Measurements from ENCODE around the gene SHF.
"Not testable (repeated sequence)": the region's sequence is repeated elsewhere in the genome, so short reads cannot be mapped to it uniquely, and the experiment has no call there.

The SHF gene

GRCh38 chr15:45146405-45146804, 41.4 kb downstream of the SHF start:
- DNase-seq (ENCODE audit: low spot score), result no peak

- DNase-seq (ENCODE audit: low spot score), result no peak
These were observed 43.0 kb downstream of the SHF start for GRCh38 chr15:45144775-45145174.

GRCh38 chr15:45143946-45144345, 43.8 kb downstream of the SHF start:
- no peak for DNase-seq (ENCODE audit: low spot score)

DNA sequence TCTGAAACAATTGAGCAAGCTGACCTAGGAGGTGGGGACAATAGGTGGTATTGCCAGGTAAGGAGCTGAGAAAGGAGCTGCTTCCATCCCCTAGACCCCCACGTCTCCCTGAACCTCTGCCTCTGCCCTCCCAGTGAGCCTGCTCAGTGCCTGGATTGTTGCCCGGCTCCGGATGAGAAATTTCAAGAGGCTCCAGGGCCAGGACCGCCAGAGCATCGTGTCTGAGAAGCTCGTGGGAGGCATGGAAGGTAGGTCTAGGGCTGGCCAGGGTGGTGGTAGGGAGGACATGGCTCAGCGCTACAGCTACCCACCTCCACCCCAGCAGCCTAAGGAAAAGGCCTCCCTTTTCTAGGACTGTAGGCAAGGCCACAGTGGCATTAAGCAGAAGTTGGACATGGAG, 44.7 kb downstream of the SHF start:
- DNase-seq (ENCODE audit: low spot score), result no peak

DNA sequence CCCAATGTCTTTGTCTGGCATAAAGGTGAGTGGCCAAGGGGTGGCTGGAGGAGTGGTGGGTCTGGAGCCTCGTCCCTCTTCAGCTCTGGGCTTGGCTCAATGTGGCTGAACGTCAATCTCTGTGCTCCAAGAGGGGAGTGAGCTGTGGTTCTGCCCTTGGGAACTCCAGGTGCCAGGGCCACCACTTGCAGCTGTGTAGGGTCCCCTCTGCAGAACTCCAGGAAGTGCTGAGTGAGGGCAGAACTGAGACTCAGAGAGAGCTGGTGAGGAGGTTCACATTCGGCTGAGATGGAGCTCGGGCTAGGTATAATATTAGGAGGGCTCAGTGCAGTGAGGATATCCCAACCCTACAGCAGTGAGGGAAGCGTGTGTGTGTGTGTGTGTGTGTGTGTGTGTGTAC, 46.4 kb downstream of the SHF start:
- DNase-seq (ENCODE audit: low spot score), result no peak

- DNase-seq (ENCODE audit: low spot score), result no peak
These were observed 47.1 kb downstream of the SHF start for GRCh38 chr15:45140557-45141250.

DNA sequence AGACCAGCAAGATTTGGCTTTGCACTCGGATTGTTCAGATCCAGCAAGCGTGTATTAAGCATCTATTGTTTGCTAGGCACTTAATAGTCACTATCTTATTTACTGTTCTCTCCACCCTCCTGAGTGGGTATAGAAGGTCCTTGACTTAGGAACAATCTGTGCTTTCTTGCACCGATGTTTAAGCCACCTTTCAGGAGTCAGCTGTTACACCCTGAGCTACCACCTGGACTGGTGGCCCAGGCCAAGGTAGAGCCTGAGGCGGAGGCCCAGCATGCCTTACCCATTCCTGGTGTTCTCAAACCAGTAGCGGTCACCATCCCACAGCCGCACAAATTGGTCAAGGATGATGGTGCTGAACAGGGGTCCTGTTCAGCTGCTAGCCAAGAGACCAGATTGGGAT, 48.0 kb downstream of the SHF start:
- DNase-seq (ENCODE audit: low spot score), result no peak

DNA sequence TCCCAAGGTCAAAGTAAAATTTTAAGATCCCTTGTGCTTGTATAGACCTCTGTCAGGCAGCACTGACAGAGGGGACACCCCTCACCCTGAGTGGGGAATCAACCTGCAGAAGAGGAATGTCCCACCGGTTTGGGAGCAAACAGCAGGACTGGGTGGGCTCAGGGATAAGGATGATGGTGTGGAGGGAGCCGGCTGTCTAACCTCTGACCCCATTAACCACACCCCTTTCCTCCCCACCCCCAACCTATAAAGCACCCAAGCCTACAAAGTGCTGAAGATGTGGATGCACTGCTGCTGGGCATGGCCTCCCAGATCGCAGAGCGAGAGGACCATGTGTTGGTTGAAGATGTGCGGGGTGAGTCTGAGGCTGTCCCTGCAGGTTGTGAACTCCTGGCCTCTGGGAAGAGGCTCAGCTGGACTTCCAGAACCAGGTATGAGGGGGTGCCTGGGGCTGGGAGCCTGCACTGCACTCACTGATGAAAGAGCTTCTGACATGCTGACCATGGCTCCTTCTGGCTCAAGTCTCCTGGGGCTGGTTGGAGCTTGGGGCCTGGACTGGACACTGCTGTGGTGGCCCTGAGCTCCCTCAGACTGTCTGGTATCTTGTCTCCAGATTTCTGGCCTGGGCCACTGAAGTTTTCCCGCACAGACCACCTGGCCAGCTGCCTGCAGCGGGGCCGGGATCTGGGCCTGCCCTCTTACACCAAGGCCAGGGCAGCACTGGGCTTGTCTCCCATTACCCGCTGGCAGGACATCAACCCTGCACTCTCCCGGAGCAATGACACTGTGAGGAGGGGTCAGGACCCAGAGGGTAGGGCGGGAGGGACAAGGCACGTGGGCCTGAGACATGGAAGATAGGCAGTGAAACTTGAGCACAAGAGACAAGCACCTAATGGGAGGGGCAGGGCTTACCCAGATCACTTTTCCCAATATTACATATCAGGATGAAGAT, 48.7 kb downstream of the SHF start:
- no peak for DNase-seq (ENCODE audit: low spot score)

GRCh38 chr15:45137703-45138102, 50.1 kb downstream of the SHF start:
- DNase-seq (ENCODE audit: low spot score), result no peak

GRCh38 chr15:45136378-45136764, 51.4 kb downstream of the SHF start:
- no peak for DNase-seq (ENCODE audit: low spot score)

GRCh38 chr15:45135705-45136377, 51.9 kb downstream of the SHF start:
- DNase-seq (ENCODE audit: low spot score), result not testable (repeated sequence)

- DNase-seq (ENCODE audit: low spot score), result no peak
These were observed 52.8 kb downstream of the SHF start for GRCh38 chr15:45134682-45135604.

DNA sequence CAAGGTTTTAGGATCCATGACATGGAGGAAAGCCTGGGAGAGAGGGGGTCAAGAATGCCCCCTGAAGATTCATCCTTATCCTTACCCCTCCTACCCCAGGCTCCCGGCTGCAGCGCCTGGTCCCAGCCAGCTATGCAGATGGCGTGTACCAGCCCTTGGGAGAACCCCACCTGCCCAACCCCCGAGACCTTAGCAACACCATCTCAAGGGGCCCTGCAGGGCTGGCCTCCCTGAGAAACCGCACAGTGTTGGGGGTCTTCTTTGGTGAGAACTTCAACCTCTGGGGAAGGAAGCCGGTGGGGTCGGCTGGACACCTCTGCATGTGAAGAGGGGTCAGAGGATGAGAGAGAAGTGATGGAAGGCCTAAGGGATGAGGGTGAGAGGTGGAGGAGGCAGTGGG, 53.7 kb downstream of the SHF start:
- DNase-seq (ENCODE audit: low spot score), result no peak

GRCh38 chr15:45133561-45133920, 54.2 kb downstream of the SHF start:
- no peak for DNase-seq (ENCODE audit: low spot score)

DNA sequence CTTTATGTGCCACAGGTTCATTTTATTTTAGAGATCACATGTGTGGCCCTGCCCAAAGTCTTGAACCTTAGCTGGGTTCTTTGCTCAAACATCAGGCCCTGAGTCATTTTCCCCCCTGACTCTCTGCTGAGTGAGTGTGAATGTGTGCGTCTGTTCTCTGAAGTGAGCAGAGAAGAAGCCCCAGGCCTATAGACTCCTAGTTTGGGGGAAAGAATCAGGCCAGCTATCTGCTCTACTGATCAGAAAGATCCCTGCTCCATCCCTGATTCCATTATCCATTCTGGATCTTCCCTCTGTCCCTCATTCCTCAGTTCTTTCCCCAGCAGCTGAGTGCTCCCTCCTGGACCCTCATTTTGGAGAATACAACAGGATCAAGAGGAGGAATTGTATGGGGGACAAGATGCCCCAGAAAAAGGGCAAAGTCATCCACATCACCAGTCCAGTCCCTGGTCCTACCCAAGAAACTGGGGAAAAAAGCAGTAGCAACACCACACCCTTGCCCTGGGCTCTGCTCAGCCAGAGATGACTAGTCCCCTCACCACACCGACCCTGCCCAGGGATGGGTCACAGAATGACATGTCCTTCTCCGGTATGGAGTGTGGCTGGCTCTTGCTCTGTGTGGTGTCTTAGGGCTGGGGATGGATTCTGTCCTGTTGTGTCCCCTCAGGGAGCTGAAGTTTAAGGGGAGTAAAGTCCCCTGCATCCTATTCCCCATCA, 54.8 kb downstream of the SHF start:
- no peak for DNase-seq (ENCODE audit: low spot score)

GRCh38 chr15:45131510-45131909, 56.3 kb downstream of the SHF start:
- DNase-seq (ENCODE audit: low spot score), result no peak

GRCh38 chr15:45130291-45131000, 57.3 kb downstream of the SHF start:
- DNase-seq (ENCODE audit: low spot score), result no peak

DNA sequence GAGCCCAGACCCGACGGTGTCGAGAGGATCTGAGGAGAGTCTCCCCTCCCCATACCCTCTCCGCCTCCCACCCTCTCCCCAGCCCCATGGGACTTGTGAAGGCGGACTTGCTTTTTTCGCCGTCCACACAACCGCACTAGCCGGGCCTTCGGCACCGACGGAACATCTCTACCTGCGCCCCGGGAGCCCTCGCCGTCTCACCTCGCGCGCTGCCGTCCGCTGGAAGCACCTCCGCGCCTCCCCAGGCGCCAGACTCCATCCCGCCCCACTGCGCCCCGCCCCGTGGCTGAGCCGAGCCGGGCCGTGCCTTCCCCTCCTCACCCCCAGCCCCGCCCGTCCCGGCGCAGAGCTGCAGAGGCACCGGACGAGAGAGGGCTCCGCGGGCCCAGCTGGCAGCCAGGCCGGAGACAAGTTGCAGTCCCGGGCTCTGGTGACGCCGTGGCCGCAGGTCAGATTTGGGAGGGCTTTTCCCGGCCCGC, 58.1 kb downstream of the SHF start, which contains the start of the genes DUOX1 and DUOXA1:
DUOX1 (plus strand) TSS at position 344 of the 479 bp plus-strand sequence. CDS start 1,973 bp downstream, outside the sequence.
DUOXA1 (minus strand) TSS at position 229 of the 479 bp plus-strand sequence. CDS start 6,865 bp downstream, outside the sequence.
- peak; percentile 51 for DNase-seq (ENCODE audit: low spot score)

DNA sequence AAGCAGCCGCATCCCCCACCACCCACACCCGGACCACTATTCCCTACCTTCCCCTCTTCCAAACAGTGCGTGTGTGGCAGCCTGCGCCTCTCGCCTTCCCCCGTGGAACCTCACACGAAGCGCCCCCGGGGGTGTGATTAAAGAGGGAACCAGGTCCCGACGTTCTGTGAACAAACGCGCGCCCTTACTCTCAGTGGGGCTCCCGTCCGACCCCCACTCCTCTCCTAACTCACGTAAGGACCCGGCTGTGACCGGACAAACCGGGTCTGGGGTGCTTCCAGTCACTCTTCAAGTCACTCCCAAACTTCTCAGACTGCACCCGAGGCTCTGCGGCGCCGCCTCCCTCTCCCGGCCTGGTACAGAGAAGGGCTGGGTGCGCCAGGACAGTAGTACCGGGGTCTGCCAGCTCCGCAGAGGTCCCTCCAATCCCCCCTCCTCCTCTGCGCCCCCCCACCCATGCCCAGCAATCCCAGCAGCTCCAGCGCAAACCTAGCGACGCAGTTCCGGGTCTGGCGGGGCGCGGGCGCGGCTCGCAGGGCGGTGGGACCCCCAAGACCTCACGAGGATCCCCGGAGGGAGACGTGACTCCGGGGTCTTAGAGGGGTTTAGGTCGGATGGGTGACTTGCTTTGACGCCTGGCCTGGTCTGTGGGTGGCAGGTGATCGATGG, 58.7 kb downstream of the SHF start:
- DNase-seq (ENCODE audit: low spot score), result no peak
